ENCODE data around the gene KIF2A. TPM values are rescaled to one million over a fixed set of nuclear protein-coding genes. Genes with fewer than 3 reads are reported as not detected.

KIF2A gene
- total and polyA plus RNA-seq, 9 of the 15 experiments (the other 6 are each of a cell fraction or from before 2014, with no cell fraction given): 42.6 to 126 (median 77.6) TPM

GRCh38 chr5:62354028-62354874, 48.2 kb downstream of the KIF2A start:
- Histone ChIP-seq H3K4me2 (ENCODE audit: insufficient read depth, low read length) (no peak overlapping the region), H3K9ac (ENCODE audit: insufficient read depth in 1 of 2, low read depth in 2 of 2, low read length in 2 of 2) (no peak overlapping the region), H3K27me3 (ENCODE audit: control insufficient read depth in 2 of 2, insufficient read depth in 2 of 2, low read length in 2 of 2) (no peaks in the 10 kb centered on the region), H3K27ac (ENCODE audit: extremely low read depth, low read depth, low read length) (no peak overlapping the region), H2AFZ (ENCODE audit: low read depth, low read length) (no peak overlapping the region), H3K9me1 (ENCODE audit: control insufficient read depth, insufficient read depth, low read length) (no peaks in the 10 kb centered on the region), H3K9me3 (replicated peaks; ENCODE audit: control insufficient read depth, insufficient read depth, low read depth, low read length) (no peaks in the 10 kb centered on the region), H4K20me1 (replicated peaks; ENCODE audit: control insufficient read depth, insufficient read depth, low read length) (no peaks in the 10 kb centered on the region), H3K4me3 (no peak overlapping the region), H3K36me3 (ENCODE audit: control insufficient read depth, insufficient read depth, low read length) (peaks cover 82% of the 10 kb centered on the region), H3K79me2 (ENCODE audit: control insufficient read depth, insufficient read depth, low read length) (peaks cover 3% of the 10 kb centered on the region; the same call in 1 of the 3 replicates), H3K4me1 (replicated peaks in 1 of 2; ENCODE audit: control insufficient read depth in 2 of 2, insufficient read depth in 2 of 2, low read length in 2 of 2) (no peaks in the 10 kb centered on the region)
- no peak for FAIRE-seq
- CTCF ChIA-PET (ENCODE audit: low intra/inter-chr PET ratio): interaction anchor here (3.0 kb wide), 1 partner anchor 130 kb away, joined by 13 read pairs; no protein-coding TSS in a partner anchor
- in situ Hi-C loops (cut with MboI): no loop called here
- ATAC-seq: peak; percentile 77
- intact Hi-C loops (cut with micrococcal nuclease): loop anchor here (5.0 kb wide), 1 partner anchor 117 kb away; no protein-coding TSS in a partner anchor
- BruUV-seq (replicated peaks): no TSS peak
- peak; percentile 23 to 54 (median 42) for DNase-seq (ENCODE audit: extremely low read depth in 1 of 4, low spot score in 3 of 4)
- POLR2A ChIA-PET: interaction anchor here (0.6 kb wide), 1 partner anchor 14 kb away, joined by 3 read pairs; no protein-coding TSS in a partner anchor
- TF ChIP-seq REST (IDR thresholded peaks at IDR 0.05; ENCODE audit: borderline replicate concordance) (peak; percentile 82), REST (CRISPR knock-in tag; IDR thresholded peaks at IDR 0.05; ENCODE audit: low read depth) (no peak), ZNF518B (CRISPR knock-in tag; IDR thresholded peaks at IDR 0.05) (no peak), DEAF1 (CRISPR knock-in tag; IDR thresholded peaks at IDR 0.05) (peak; percentile 49; the same call in 1 of the 2 replicates)
